Measurements from ENCODE around the gene ANKS6. TPM values are rescaled to one million over a fixed set of nuclear protein-coding genes. Genes with fewer than 3 reads are reported as not detected.

ANKS6 gene
- total RNA-seq, 1 experiment from 2014 or later, result 46.3 TPM

DNA sequence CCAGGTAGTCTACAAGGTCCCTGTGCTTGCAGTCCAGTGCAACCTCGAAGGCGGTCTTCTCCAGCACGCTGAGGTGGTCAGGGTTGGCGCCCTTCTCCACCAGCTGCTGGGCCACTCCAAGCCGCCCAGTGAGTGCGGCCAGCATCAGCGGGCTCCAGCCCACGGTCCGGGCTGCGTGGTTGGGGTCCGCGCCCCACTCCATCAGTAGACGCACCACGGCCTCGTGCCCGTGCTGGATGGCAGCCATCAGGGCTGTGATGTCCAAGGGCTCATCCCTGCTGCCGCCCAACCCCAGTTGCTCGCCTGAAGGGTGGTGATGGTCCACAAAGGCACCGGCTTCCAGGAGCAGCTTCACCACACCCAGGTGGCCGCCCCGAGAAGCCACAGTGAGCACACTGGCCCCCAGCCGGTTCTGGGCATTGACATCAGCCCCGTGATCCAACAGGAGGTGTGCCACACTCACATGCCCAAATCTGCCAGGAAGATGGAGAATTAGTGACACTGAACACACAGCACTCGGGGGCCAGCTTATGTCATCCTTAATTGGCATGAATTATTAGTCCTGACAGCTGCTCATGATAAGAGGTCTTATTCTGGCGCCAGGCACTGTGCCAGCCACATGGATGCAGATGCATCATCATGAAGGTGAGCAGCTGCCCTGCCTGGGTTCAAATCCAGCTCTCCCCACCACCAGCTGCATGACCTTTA lies 6.1 kb downstream of the ANKS6 start:
- Histone ChIP-seq H3K79me2 (ENCODE audit: insufficient read depth, low read length) (peaks cover 4% of the 10 kb centered on the region; the same call in 1 of the 2 replicates), H3K56ac (ENCODE audit: insufficient read length, low read depth, low read length) (no peak overlapping the region), H2BK5ac (ENCODE audit: insufficient read length, low read length) (no peak overlapping the region), H2AFZ (ENCODE audit: low read length) (no peak overlapping the region), H3K18ac (ENCODE audit: insufficient read length, low read depth, low read length) (no peak overlapping the region), H3K23me2 (ENCODE audit: insufficient read length, low read depth, low read length, poor library complexity, severe bottlenecking) (no peaks in the 10 kb centered on the region), H3K27ac (ENCODE audit: insufficient read length, low read depth, low read length) (no peak overlapping the region), H4K91ac (ENCODE audit: insufficient read length, low read depth, low read length) (no peak overlapping the region), H2BK12ac (ENCODE audit: insufficient read length, low read depth, low read length) (no peak overlapping the region), H3K23ac (ENCODE audit: insufficient read length, low read depth, low read length) (no peak overlapping the region), H2AK5ac (ENCODE audit: insufficient read length, low read length) (no peak overlapping the region), H3K9me3 (ENCODE audit: control insufficient read depth, low read depth, low read length) (no peaks in the 10 kb centered on the region), H3K4me2 (ENCODE audit: insufficient read depth, insufficient read length, low read length) (no peak overlapping the region), H4K8ac (replicated peaks; ENCODE audit: insufficient read length, low read depth, low read length) (no peak overlapping the region), H3K9ac (ENCODE audit: extremely low read depth, insufficient read length, low read length) (no peak overlapping the region), H4K5ac (ENCODE audit: insufficient read length, low read depth, low read length) (no peak overlapping the region), H3K79me1 (ENCODE audit: insufficient read depth, low read depth, low read length, poor library complexity, severe bottlenecking) (peaks cover 7% of the 10 kb centered on the region), H2BK20ac (ENCODE audit: low read depth, low read length, poor library complexity, severe bottlenecking) (no peak overlapping the region), H2BK120ac (ENCODE audit: low read depth, low read length, poor library complexity, severe bottlenecking) (no peak overlapping the region), H3K14ac (ENCODE audit: insufficient read depth, low read length) (no peak overlapping the region), H3T11ph (ENCODE audit: low read length) (no peak overlapping the region), H2BK15ac (ENCODE audit: low read depth, low read length) (no peak overlapping the region), H3K4me1 (ENCODE audit: insufficient read depth, low read length) (peaks cover 4% of the 10 kb centered on the region; the same call in 1 of the 2 replicates), H4K20me1 (ENCODE audit: control insufficient read depth, insufficient read depth, insufficient read length) (peaks cover 4% of the 10 kb centered on the region), H3K27me3 (ENCODE audit: insufficient read depth, low read length) (no peaks in the 10 kb centered on the region), H3K4ac (ENCODE audit: low read depth, low read length) (no peak overlapping the region; the same call in 1 of the 2 replicates)
- H3K4me1 Mint-ChIP-seq, result peaks cover 29 to 33% of the 10 kb centered on the region in 2 experiments
- H3K4me3 Mint-ChIP-seq, result no peak overlapping the region
- TF ChIP-seq, protein P1, sequence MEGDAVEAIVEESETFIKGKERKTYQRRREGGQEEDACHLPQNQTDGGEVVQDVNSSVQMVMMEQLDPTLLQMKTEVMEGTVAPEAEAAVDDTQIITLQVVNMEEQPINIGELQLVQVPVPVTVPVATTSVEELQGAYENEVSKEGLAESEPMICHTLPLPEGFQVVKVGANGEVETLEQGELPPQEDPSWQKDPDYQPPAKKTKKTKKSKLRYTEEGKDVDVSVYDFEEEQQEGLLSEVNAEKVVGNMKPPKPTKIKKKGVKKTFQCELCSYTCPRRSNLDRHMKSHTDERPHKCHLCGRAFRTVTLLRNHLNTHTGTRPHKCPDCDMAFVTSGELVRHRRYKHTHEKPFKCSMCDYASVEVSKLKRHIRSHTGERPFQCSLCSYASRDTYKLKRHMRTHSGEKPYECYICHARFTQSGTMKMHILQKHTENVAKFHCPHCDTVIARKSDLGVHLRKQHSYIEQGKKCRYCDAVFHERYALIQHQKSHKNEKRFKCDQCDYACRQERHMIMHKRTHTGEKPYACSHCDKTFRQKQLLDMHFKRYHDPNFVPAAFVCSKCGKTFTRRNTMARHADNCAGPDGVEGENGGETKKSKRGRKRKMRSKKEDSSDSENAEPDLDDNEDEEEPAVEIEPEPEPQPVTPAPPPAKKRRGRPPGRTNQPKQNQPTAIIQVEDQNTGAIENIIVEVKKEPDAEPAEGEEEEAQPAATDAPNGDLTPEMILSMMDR (conservative IDR thresholded peaks at IDR 0.05), result no peak
- H3K36me3 Mint-ChIP-seq (ENCODE audit: insufficient read depth in 1 of 3, low read depth in 3 of 3), result peaks cover 20 to 48% (median 40%) of the 10 kb centered on the region in 3 experiments
- DNase-seq, result no peak
- WGBS (ENCODE audit: extremely low coverage, insufficient read length, low lambda C conversion rate), result no CpG with 5 or more reads among the region's 25 CpGs
- H3K27me3 Mint-ChIP-seq (ENCODE audit: low read depth), result no peaks in the 10 kb centered on the region
- H3K27ac Mint-ChIP-seq, result peak overlapping the region in 1 of 3 experiments; percentile 82; a peak in 1 of 7 replicates
- no peaks in the 10 kb centered on the region; a peak in 1 of 5 replicates for H3K9me3 Mint-ChIP-seq
